HL-60 (cell line): ENCODE measurements around the gene PPM1H.

ENCODE experiments used
- CTCF ChIP-seq: IDR thresholded peaks from one replicate; pipeline ENCODE4 v1.5.1; 2011; ENCODE audit warnings: low read length, control low read depth, inconsistent platforms; ENCODE audit not compliant: insufficient read depth
- POLR2AphosphoS5 ChIP-seq: IDR thresholded peaks from 2 replicates; pipeline ENCODE4 v1.6.1; 2012; ENCODE audit warnings: low read depth
- REST ChIP-seq: IDR thresholded peaks from 2 replicates; pipeline ENCODE4 v1.6.1; 2012; ENCODE audit warnings: low read depth; ENCODE audit not compliant: insufficient replicate concordance

DNA sequence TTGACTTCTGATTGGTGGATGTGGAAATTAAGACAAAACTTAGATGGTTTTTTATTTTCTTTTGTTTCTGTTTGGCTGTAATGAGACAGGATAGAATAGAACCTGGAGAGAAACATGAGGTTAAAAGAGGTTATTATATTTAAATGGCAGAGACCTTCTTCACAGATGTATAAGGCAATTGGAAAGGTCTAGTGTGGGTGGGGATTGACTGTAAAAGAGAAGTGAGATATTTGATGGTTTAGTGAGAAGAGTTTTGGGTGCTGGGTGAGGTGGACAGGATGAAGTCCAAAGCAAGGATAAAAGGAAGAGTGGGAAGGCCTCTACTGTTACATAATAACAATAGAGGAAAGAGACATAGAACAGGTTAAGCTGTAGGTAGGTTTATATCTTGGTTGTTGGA is 43.8 kb upstream of the PPM1H start:
- TF ChIP-seq POLR2AphosphoS5 (no peak), CTCF (no peak), REST (no peak)
